ENCODE measurements around the gene ZNF670.
"Not testable (repeated sequence)": the region's sequence is repeated elsewhere in the genome, so short reads cannot be mapped to it uniquely, and the experiment has no call there.

Gene ZNF670

DNA sequence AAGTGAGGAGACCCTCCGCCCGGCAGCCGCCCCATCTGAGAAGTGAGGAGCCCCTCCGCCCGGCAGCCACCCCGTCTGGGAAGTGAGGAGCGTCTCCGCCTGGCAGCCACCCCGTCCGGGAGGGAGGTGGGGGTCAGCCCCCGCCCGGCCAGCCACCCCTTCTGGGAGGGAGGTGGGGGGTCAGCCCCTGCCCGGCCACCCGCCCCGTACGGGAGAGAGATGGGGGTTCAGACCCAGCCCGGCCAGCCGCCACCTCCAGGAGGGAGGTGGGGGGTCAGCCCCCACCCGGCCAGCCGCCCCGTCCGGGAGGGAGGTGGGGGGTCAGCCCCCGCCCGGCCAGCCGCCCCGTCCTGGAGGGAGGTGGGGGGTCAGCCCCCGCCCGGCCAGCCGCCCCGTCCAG lies 46.3 kb downstream of the ZNF670 start:
- not testable (repeated sequence) for H3K27me3 ChIP-seq (ENCODE audit: insufficient read depth, low read length); DNase-seq; H3K23ac ChIP-seq (ENCODE audit: low read length); H3K79me2 ChIP-seq (ENCODE audit: control insufficient read depth, insufficient read depth, low read length, poor library complexity); H3K4me2 ChIP-seq (ENCODE audit: low read length); H3K14ac ChIP-seq (ENCODE audit: low read length); H3K4me1 ChIP-seq (ENCODE audit: control insufficient read depth in 1 of 2, insufficient read depth in 2 of 2, low read length in 2 of 2); H2BK12ac ChIP-seq (ENCODE audit: low read length); H2AFZ ChIP-seq (ENCODE audit: insufficient read depth, low read length, poor library complexity); H3K27ac ChIP-seq (ENCODE audit: low read depth, low read length); H3K79me1 ChIP-seq (ENCODE audit: low read length); H3K4ac ChIP-seq (ENCODE audit: low read depth, low read length); H4K12ac ChIP-seq (ENCODE audit: low read depth, low read length); H4K91ac ChIP-seq (ENCODE audit: low read depth, low read length); H3K9ac ChIP-seq (ENCODE audit: low read length); H3K18ac ChIP-seq (ENCODE audit: low read length); H4K8ac ChIP-seq (ENCODE audit: low read depth, low read length); H3K4me3 ChIP-seq (ENCODE audit: low read depth, low read length); H2AK5ac ChIP-seq (ENCODE audit: low read length); H2BK5ac ChIP-seq (ENCODE audit: low read depth, low read length, poor library complexity); H2BK120ac ChIP-seq (ENCODE audit: insufficient read depth, low read length, poor library complexity)
- H3K36me3 ChIP-seq (ENCODE audit: control insufficient read depth in 1 of 2, insufficient read depth in 2 of 2, low read length in 2 of 2), result peaks cover 6 to 21% of the 10 kb centered on the region in 2 experiments
- peaks cover 14% of the 10 kb centered on the region for H3K9me3 ChIP-seq (ENCODE audit: insufficient read depth, low read depth, low read length)
- no CpG with 5 or more reads among the region's 30 CpGs for WGBS (ENCODE audit: extremely low coverage, insufficient coverage, insufficient read length)

Measured in trophoblast cell (in vitro differentiated cells and primary cell).